Cortex of kidney (tissue), 1 donor: ENCODE results near the gene PPP6R1.

ENCODE experiments used
- DNase-seq: peaks from one replicate; lab custom pipeline; 2025; lab: John Stamatoyannopoulos, UW

PPP6R1 gene

DNA sequence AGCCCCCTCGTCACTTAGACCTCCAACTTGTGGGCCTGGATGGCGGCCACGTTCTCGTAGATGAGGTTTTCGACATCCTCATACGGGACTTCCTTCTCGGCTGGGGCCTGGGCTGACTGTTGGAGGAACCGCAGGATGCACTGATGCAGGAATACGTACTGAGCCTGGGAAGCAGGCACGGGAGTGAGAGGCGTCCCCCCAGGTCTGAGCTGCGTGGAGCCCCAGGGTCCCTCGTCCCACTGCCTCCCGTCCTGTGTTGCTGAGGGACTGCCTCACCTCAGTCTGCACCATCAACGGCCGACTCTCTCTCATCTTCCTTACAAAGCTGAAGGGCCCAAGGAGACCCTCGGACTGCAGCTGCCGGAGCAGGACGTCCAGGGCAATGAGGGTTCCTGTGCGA, 77.1 kb downstream of the PPP6R1 start:
- no peak for DNase-seq
